Gastrocnemius medialis (tissue), 4 donors: ENCODE results near the gene SAMD4A. TPM values are rescaled to one million over a fixed set of nuclear protein-coding genes. Genes with fewer than 3 reads are reported as not detected.
A peak's percentile ranks its signal among the peaks of the same experiment; 100 is the strongest.

ENCODE experiments used
- ATAC-seq, 2 donors: fragments of 150-250 bp; one replicate each; pipeline ENCODE4 v1.9.1; 2016
- DNase-seq, 2 donors: peaks; one replicate each; pipeline ENCODE4 v3.0.0-alpha.2; 2019
- H3K27ac ChIP-seq, 4 donors: fragments of 200-600 bp; sonication (generic); 1 replicate in 1 of 4; 2 replicates in 3 of 4; pipeline ENCODE4 v1.5.1; 2016 to 2018; ENCODE audit warnings: mild to moderate bottlenecking in 2 of 4, moderate library complexity in 1 of 4
- H3K27me3 ChIP-seq, 3 donors: fragments of 200-600 bp; sonication (generic) in 2 of 3; 1 replicate in 1 of 3; 2 replicates in 2 of 3; pipeline versions ENCODE4 v1.5.1 to v1.6.0; 2016 to 2019; ENCODE audit warnings: mild to moderate bottlenecking in 1 of 3, moderate library complexity in 1 of 3
- H3K36me3 ChIP-seq, 2 donors: fragments of 200-600 bp; sonication (generic) in 1 of 2; one replicate each; pipeline ENCODE4 v1.5.1; 2017 to 2018
- H3K4me1 ChIP-seq, 2 donors: fragments of 200-600 bp; sonication (generic) in 1 of 2; one replicate each; pipeline ENCODE4 v1.5.1; 2016 to 2017; ENCODE audit warnings: mild to moderate bottlenecking in 2 of 2
- H3K4me3 ChIP-seq, 4 donors: fragments of 200-600 bp; sonication (generic) in 3 of 4; 1 replicate in 1 of 4; 2 replicates in 3 of 4; pipeline ENCODE4 v1.5.1; 2016 to 2019; ENCODE audit warnings: mild to moderate bottlenecking in 2 of 4
- H3K9me3 ChIP-seq, 3 donors: fragments of 200-600 bp; sonication (generic) in 2 of 3; 1 replicate in 1 of 3; 2 replicates in 2 of 3; pipeline ENCODE4 v1.5.1; 2016 to 2019
- CTCF ChIP-seq, 5 experiments: fragments of 450-650 bp in 3 of 5; fragments of 200-600 bp in 2 of 5; sonication (generic) in 2 of 5; IDR thresholded peaks in 4 of 5; conservative IDR thresholded peaks in 1 of 5; 1 replicate in 4 of 5; 2 replicates in 1 of 5; pipeline ENCODE4 v1.5.1; 2016 to 2019; ENCODE audit warnings: antibody characterized with exemption in 5 of 5, mild to moderate bottlenecking in 3 of 5, moderate library complexity in 3 of 5
- POLR2A ChIP-seq, 2 donors: fragments of 450-650 bp; IDR thresholded peaks; one replicate each; pipeline ENCODE4 v1.6.1; 2017; ENCODE audit warnings: antibody characterized with exemption in 2 of 2, mild to moderate bottlenecking in 2 of 2, moderate library complexity in 2 of 2
- in situ Hi-C, 4 donors: fragments of 200-750 bp; cut with MboI; loops; one replicate each; pipeline versions ENCODE4 v1.15.0 to v1.8.0; 2017; ENCODE audit warnings: low sequenced_read_pairs in 4 of 4
- intact Hi-C: fragments of 100-400 bp; cut with DNase I; formaldehyde crosslinking; loops from one replicate; pipeline ENCODE4 v1.15.1; 2023; ENCODE audit warnings: low total_unique reads
- total RNA-seq, 4 donors: library from RNA; depleted of rRNA; stranded (reverse); fragments of >200 nt; gene quantifications; one replicate each; pipeline versions ENCODE4 v1.1.0 to v1.2.3, GENCODE V29; 2016

The SAMD4A gene
- total RNA-seq, 4 donors from 2014 or later: 26.4 to 48.0 (median 42.2) TPM

GRCh38 chr14:54685286-54685845, 118.4 kb downstream of the SAMD4A start:
- Histone ChIP-seq H3K36me3 (no peaks in the 10 kb centered on the region), H3K4me1 (peaks cover 58 to 59% of the 10 kb centered on the region in 2 donors), H3K4me3 (no peak overlapping the region), H3K27ac (peak overlapping the region; percentile 86 to 99 (median 92)), H3K27me3 (no peaks in the 10 kb centered on the region), H3K9me3 (no peaks in the 10 kb centered on the region)
- in situ Hi-C loops: loop anchor here in 2 of 4 donors (5.0 to 10.0 kb wide), 2 partner anchors 87 to 111 kb away; no protein-coding TSS in a partner anchor
- ATAC-seq: no peak
- DNase-seq: no peak
- intact Hi-C loops: no loop called here
- TF ChIP-seq POLR2A (IDR thresholded peaks at IDR 0.05): no peak
- no peak for TF ChIP-seq CTCF (IDR thresholded peaks at IDR 0.05 in 4 of 5, conservative IDR thresholded peaks at IDR 0.05 in 1 of 5)

GRCh38 chr14:54686219-54686870, 119.4 kb downstream of the SAMD4A start:
- no peaks in the 10 kb centered on the region for H3K36me3 ChIP-seq
- ATAC-seq (peak; percentile 54 to 70), DNase-seq (peak; percentile 67 to 70)
- no peaks in the 10 kb centered on the region for H3K27me3 ChIP-seq
- H3K9me3 ChIP-seq: no peaks in the 10 kb centered on the region
- intact Hi-C loops (loop anchor here (1.0 to 2.0 kb wide), 2 partner anchors 34 to 86 kb away; no protein-coding TSS in a partner anchor), in situ Hi-C loops (loop anchor here in 2 of 4 donors (5.0 to 10.0 kb wide), 2 partner anchors 86 to 112 kb away; no protein-coding TSS in a partner anchor)
- H3K4me1 ChIP-seq: peaks cover 61 to 64% of the 10 kb centered on the region in 2 donors
- H3K4me3 ChIP-seq: peak overlapping the region in 3 of 4 donors; percentile 5 to 27 (median 16)
- peak overlapping the region; percentile 86 to 99 (median 92) for H3K27ac ChIP-seq
- TF ChIP-seq POLR2A (IDR thresholded peaks at IDR 0.05) (no peak), CTCF (IDR thresholded peaks at IDR 0.05 in 4 of 5, conservative IDR thresholded peaks at IDR 0.05 in 1 of 5) (no peak)

GRCh38 chr14:54686871-54687749, 120.2 kb downstream of the SAMD4A start:
- H3K36me3 ChIP-seq: no peaks in the 10 kb centered on the region
- ATAC-seq (peak; percentile 79), DNase-seq (peak; percentile 61 to 80)
- H3K9me3 ChIP-seq: no peaks in the 10 kb centered on the region
- intact Hi-C loops (loop anchor here (1.0 to 2.0 kb wide), 3 partner anchors 35 to 122 kb away; no protein-coding TSS in a partner anchor), in situ Hi-C loops (loop anchor here in 2 of 4 donors (5.0 to 10.0 kb wide), 2 partner anchors 85 to 112 kb away; no protein-coding TSS in a partner anchor)
- H3K4me1 ChIP-seq: peaks cover 68 to 71% of the 10 kb centered on the region in 2 donors
- H3K4me3 ChIP-seq: peak overlapping the region in 3 of 4 donors; percentile 5 to 27 (median 16)
- H3K27me3 ChIP-seq: no peaks in the 10 kb centered on the region
- TF ChIP-seq CTCF (IDR thresholded peaks at IDR 0.05 in 4 of 5, conservative IDR thresholded peaks at IDR 0.05 in 1 of 5) (no peak), POLR2A (IDR thresholded peaks at IDR 0.05) (peak; percentile 43 to 57)
- peak overlapping the region; percentile 86 to 99 (median 92) for H3K27ac ChIP-seq

- peak; percentile 48 to 57 for ATAC-seq
Observed at GRCh38 chr14:54687750-54688119, 120.8 kb downstream of the SAMD4A start.

More at GRCh38 chr14:54687750-54688119, 120.8 kb downstream of the SAMD4A start:
- peak in 1 of 2 donors; percentile 69 for DNase-seq
- in situ Hi-C loops: loop anchor here in 2 of 4 donors (5.0 to 10.0 kb wide), 2 partner anchors 85 to 113 kb away; no protein-coding TSS in a partner anchor
- H3K4me1 ChIP-seq: peaks cover 73 to 77% of the 10 kb centered on the region in 2 donors
- intact Hi-C loops: loop anchor here (1.0 to 2.0 kb wide), 2 partner anchors 85 to 122 kb away; no protein-coding TSS in a partner anchor
- H3K36me3 ChIP-seq: no peaks in the 10 kb centered on the region
- peak overlapping the region; percentile 86 to 99 (median 92) for H3K27ac ChIP-seq
- H3K4me3 ChIP-seq: peak overlapping the region in 1 of 4 donors; percentile 27
- TF ChIP-seq POLR2A (IDR thresholded peaks at IDR 0.05) (peak in 1 of 2 donors; percentile 31), CTCF (IDR thresholded peaks at IDR 0.05 in 4 of 5, conservative IDR thresholded peaks at IDR 0.05 in 1 of 5) (no peak)
- no peaks in the 10 kb centered on the region for H3K9me3 ChIP-seq
- no peaks in the 10 kb centered on the region for H3K27me3 ChIP-seq
